ENCODE measurements around the gene VAV2. TPM values are rescaled to one million over a fixed set of nuclear protein-coding genes. Genes with fewer than 3 reads are reported as not detected.

Gene VAV2
- total RNA-seq, 1 donor from 2014 or later: 52.0 TPM

DNA sequence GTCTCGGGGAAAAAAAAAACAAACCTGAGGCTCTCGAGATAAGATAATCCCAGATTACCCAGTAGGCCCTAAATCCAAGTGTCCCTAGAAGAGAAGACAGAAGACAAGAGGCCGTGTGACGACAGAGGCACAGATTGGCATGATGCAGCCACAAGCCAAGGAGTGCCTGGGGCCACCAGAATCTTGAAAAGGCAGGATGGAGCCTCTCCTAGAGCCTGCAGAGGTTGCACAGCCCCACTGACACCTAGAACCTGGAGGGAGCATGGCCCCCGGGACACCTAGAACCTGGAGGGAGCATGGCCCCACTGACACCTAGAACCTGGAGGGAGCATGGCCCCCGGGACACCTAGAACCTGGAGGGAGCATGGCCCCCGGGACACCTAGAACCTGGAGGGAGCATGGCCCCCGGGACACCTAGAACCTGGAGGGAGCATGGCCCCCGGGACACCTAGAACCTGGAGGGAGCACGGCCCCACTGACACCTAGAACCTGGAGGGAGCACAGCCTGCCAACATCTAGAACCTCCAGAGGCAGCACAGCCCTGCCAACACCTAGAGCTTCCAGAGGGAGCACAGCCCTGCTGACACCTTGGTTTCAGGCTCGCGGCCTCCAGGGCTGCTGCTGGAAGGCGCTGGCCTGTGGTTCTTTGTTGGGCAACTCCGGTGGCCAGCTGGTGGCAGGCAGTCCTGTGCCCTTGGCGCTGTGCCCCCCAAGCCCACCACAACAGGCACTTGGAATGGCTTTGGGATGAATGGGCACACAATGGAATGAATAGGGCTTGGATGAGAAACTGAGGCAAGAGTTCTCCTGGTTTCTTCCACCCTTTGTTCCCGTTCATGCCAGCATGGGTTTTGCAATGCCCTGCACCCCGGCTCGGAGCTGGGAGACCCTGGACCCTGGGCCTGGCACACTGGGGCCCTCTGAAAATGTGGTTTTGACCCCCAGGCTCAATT, 39.2 kb downstream of the VAV2 start:
- no peak for DNase-seq (ENCODE audit: low read depth)

DNA sequence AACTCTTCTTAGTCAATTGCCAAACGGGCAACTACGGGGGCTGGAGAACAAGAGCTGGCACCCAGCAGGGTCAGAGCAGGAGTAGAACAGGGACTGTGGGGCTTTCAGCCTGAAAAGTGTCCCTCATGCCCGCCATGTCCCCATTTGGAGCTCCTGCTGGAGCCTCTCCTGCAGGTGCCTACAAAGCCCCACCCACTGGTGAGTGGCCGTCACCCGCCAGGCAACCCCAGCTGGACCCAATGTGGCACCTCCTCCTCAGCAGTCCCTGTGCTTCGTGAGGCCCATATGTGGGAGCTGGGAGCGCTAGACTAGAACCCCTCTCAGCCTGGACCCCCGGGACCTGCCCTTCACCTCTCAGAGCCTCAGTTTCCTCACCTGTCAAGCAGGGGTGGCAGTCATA, 40.9 kb downstream of the VAV2 start:
- DNase-seq (ENCODE audit: low read depth): no peak

DNA sequence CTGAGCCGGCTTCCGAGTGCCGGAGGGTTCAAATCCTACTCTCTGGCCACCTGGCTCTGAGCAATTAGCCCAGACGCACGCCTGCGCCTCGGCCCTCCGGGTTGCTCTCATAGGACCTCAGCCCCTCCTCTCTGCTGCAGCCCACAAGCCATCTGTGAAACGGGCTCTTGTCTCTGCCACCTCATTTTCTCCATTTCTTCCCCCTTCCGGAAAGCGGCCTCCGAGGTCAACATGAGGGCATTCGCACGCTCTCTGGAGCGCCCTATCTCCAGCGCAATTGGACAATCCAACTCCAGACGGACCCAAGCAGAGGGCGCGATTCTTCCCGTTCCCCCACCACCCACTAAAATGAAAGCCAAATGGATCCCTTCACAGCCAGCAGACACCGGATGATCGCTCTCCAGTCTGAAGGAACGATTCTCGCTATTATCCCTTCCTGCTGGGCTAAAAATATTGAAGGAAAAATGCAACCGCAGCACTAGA, 41.5 kb downstream of the VAV2 start:
- no peak for DNase-seq (ENCODE audit: low read depth)

DNA sequence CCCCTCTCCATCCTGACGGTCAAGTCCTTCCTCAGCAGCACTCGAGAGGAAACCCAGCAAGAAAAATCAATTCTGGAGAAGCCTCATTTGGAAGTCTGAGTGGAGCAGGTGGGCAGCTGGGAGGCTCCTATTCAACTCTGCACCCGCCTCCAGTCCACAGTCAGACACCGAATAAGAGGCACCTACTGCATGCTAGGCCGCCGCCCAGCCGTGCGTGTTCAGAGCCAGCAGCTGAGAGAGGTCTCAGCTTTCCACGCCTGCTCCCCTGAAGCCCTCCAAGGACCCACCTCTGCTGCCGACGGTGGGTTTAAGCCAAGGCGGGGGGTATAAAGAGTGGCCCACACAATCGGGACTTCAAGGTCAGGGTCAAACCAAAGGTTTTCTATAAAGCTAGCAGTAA, 41.9 kb downstream of the VAV2 start:
- no peak for DNase-seq (ENCODE audit: low read depth)

DNA sequence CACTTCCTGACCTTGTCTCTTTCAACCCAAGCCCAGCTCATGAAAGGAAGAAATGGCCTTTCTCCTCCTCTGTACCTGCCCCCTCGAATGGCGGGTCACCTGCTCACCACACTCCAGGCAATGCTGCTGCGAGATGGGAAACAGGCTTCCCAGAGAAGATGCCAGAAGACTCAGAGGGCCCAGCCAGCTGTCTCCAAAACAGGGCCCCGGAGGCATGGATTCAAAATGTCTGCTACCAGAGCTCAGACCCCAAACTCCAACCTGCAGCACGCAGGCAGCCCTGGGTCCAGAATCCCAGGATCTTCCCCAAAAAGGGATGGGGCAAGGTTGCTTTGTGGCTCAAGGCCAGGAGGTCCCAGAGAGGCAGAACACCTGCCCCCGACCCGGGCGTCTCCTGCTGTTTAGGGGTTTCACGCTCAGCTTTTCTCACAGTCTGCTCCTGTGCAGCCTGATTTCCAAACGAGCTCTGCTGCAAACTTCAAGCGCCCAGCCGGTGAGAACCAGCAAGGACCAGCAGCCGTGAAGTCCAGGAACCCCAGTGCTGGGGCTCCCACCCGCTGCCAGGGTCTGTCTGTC, 42.5 kb downstream of the VAV2 start:
- no peak for DNase-seq (ENCODE audit: low read depth)

DNA sequence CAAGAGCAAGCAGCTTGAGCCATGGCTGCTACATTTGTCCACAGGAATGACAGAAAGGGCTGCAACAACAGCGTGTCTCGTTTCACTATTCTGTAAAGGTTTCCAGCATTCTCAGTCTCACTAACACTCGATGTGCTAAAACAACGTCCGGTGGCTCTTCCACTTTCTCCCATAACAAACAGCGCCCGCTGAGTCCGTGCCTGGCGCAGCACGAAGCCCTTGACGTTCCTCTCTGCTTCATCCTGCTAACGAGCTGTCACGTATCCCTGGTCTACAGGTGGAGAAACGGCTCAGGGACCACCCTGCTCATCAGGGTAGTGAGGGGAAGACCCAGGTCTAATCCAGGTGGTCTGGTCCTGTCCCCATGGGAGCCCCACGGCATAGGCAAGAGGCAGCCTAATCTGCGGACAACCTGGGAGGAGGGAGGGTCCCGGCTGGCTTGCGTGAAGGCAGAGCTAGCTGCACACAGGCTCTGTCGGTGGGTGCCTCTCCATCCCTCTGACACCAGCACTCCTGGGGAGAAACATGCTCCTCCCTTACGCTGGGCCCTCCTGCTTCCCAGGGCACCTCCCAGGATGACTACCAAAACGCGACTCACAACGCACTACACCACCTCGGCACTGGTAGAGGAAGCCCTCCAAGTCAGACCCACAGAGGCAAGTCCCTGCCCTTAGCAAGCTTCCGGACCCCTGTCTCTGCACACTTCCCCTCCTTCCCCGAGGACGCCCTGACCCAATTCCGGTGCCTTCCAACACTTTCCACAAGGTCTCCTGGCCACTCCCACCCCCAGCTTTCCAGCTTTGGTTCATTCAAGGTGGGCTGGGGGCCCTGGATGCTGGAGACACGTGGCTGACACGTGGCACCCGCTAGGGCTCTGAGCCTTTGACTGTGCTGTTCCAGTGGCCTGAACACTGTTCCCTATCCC, 43.3 kb downstream of the VAV2 start:
- no peak for DNase-seq (ENCODE audit: low read depth)

DNA sequence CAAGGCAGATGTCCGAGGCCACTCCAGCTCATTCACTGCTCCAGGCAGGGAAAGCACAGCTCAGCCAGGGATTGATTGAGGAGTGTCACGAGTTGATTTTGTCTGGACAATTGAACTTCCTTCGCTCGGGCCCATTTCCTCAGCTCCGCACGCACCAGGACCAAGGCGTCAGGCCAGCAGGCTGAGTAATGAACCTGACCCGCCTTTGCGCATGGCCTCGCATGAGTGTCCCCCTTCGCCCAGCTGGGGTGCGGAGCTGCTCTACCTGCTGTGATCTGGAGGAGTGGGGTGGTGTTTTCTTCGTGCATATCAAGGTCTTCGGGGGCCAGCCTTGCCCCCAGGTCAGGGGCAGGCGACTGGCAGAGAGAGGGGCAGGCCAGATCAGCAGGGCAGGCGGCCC, 44.0 kb downstream of the VAV2 start:
- no peak for DNase-seq (ENCODE audit: low read depth)

DNA sequence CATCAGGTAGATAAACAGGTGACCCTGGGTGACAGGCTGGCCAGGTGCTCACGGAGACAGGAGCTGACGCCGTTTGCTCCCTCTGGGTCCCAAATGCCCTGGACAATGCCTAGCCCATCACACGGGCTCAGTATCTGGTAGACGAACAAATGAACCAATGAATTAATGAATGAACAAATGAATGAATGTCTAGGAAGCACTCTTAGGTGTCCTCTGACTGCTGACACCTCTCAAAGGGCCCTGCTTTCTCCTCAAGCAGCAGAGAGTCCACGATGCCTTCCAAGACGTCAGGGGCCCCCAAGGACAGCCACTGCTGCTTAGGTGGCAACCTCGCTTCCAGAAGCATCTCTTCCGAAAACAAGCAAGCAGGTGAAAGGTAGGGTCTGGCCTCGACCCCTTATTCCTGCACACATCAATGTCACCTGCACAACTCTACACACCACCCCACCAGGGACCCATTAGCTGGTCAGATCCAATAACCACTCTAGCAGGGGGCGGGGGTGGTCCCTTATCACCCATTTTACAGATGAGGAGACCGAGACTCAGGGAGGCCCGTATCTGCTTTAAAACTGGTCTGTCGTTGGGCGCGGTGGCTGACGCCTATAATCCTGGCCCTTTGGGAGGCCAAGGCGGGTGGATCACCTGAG, 45.2 kb downstream of the VAV2 start:
- DNase-seq (ENCODE audit: low read depth): no peak

DNA sequence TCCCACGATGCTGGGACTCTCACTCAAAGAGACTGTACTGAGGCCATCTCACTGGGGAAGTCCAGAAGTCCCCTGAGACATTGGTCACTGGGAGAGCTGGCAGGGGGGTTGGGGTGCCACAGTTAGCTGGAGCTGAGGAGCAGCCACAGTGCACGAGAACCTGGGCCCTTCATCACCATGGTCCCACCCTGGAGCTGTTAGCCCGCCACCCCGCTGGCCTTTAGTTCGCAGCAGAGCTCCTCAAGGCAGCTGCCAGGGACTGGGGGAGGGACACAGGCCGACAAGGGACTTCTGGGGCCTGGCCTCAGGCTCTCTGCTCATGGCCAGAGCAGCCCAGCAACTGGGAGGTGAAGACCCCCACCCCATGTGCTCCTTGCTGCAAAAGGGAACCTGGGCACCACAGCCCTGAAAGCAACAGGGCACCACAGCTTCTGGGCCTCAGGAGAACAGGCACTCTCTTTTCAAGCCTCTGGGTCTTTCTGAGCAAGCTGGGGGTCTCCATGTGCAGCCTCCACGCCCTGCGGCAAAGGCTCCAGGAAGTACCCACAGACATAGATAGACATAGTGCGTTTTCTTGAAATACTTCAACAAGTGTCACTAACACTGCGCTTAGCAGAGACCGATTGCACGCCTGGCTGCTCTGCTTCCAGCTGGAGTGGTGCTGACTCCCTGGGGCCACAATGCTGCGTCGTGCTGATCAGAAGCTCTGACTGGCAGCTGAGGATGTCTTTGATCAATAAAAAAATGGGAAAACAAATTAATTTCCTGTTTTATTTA, 46.0 kb downstream of the VAV2 start:
- peak; percentile 33 for DNase-seq (ENCODE audit: low read depth)

DNA sequence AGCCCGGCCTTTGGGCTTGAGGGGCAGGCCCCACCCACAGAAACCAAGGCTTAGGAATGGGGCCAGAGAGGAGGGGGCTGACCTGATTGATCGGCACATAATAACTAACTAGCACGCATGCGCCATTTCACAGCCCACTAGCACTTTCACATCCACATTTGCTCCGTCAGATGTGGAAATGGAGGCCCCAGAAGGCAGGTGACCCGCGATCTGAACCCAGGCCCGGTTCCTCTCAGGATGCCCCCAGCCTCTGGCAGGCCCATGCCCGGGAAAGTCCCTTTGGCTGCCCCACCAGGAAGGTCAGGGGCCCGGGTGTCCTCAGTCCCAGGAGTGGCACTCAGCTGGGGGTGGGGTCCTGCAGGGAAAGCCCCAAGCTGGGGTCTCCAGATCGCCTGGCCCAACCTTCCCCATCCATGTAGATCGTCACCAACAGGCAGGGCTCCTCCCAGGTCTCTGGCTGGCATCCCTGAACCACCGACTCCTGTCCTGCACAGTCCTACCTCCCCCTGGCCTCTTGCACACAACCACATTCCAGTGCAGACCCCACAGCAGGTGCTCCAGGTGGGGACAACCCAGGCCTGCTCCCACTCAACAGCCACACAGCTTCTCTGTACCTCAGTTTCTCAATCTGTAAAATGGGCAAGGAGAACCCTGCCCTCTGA, 46.7 kb downstream of the VAV2 start:
- no peak for DNase-seq (ENCODE audit: low read depth)

DNA sequence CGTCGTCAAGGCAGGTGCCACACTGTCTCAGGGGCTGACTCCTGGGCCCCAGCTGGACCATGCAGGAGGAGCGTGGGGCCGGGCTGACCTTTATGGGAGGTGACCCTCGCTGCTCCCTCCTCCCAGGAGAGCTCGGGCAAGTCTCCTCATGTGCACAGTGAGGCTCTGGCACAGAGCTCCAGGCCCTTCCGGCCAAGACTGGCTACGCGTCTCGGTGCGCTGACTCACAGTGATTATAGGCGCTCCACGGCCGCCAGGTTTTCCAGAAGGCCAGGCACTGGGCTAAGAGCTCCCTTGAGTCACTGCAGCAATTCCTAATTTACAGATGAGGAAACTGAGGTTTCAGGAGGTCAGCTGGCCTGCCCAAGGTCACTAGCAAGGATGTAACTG, 47.4 kb downstream of the VAV2 start:
- DNase-seq (ENCODE audit: low read depth): peak; percentile 83

DNA sequence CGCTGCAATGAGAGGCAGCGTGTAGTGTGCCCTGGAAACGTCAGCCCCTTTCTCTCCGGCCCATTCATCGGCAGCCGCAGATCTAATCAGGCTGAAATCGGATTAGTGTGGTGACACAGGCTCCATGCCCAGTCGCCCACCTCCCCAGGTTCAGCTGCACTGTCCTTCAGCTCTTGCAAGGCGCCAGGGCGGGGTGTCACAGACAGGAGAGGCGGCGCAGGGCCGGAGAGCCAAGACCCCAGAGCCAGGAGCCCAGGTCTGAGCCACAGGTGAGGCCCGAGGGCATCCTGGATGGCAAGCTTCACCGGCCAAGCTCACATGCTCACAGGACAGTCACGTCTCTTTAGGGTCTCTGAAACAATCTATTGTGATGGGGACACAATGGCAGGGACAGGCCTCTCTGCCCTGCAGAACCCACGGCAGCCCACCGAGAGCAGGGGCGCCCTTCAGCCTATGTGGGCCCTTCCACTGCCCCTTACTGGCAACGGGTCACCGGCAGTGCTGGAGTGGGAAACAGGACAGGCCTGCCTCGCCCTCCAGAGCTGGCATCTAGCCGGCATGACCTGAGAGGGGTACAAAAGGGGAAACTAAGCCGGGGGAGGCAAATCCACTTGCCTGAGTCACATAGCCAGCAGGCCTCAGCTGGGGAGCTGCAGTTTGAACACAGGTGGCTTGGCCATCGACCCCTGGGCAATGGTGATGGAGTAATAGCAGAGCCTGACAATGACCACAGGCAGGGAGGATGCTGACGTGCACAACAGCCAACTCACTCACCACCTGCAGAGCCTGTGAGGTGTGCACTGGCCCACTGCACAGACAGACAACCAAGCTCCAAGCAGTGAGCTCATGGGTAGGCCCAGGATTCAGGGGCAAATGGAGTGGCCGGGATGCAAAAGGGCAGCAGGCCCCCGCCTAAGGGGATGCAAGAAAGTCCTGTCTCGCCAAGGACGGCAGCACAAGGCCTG, 48.1 kb downstream of the VAV2 start:
- peak; percentile 88 for DNase-seq (ENCODE audit: low read depth)

DNA sequence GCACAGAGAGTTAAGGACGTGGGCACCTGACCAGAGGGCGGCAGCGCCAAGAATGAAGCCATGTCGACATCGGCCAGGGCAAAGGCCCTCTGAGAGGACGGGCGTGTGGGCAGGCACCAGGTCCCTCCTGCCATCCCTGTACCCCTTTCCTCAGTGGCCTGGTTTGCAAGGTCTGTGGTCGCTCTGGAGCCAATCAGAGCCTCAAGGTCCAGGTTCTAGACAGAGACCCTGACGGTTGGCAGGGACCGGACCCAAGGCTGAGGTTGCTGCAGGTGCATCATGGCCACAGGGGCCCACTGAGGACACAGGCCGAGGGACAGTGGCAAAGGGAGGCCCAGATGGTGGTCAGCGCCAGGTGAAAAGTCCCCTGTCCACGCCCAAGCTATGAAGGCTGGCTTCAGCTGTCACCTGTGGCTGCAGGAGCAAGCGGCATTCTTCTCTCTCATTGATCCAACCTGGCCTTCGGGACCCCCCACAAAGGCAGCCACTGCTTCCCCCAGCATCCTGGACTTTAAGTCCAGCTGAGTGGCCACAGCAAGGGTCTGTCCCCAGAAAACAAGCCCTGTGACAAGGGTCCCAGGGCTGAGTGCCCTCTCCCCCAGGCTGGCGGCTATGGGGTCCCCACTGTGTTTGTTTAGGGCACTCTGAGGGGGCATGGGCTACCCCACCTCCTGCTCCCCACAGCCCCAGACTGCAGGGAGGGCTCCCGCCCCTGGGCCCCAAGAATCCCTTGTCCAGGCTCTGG, 48.9 kb downstream of the VAV2 start:
- DNase-seq (ENCODE audit: low read depth): no peak

DNA sequence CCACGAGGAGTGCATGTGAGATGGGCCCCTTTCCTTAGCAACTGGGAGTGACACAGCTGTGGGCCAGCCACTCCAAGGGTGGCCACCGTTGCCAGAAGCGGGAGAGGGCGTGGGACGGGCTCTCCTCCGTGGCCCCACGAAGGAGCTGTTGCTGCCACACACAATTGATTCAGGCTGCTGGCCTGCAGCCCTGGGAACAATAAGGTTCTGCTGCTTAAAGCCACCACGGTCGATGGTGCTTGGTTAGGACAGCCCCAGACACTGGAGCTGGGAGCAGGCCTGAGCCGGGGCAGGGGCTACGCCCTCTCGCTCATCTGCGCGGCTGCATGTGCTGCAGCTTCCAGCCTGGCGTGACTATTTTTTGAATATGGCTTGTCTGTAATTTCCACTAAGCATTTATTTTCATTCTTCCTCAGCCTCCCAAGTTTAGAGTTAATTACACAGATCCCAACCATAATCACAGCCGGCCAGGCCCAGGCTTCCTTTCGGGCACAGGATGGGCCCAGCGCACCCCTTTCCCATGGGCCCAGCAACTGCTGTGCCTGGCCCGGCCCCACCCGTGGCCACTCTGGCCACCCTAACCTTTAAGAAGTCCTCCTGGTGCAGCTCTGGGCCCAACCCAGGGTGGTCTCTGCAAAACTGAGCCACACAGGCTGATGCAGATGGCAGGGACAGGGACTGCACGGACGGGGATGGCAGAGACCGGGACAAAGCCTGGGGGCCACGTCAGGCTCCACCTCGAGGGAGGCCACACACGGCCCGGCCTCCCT, 49.7 kb downstream of the VAV2 start:
- no peak for DNase-seq (ENCODE audit: low read depth)

DNA sequence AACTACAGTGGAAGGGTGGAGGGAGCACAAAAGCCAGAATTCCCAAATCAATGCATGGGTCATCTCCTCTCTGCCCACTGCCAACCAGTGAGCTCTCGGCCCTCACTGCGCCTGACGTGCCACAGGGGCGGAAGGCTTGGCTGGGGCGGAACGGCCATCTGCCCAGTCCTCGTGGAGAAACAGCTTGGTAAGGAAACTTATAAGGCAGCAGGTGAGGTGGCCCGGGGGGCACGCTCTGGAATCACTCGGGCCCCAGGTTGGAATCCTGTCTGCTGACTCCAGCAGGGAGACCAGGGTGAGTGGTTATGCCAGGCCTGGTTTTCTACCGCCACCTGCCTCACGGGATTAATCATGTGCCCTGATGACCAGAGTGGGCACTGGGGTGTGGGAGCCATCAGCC, 52.3 kb downstream of the VAV2 start:
- no peak for DNase-seq (ENCODE audit: low read depth)

DNA sequence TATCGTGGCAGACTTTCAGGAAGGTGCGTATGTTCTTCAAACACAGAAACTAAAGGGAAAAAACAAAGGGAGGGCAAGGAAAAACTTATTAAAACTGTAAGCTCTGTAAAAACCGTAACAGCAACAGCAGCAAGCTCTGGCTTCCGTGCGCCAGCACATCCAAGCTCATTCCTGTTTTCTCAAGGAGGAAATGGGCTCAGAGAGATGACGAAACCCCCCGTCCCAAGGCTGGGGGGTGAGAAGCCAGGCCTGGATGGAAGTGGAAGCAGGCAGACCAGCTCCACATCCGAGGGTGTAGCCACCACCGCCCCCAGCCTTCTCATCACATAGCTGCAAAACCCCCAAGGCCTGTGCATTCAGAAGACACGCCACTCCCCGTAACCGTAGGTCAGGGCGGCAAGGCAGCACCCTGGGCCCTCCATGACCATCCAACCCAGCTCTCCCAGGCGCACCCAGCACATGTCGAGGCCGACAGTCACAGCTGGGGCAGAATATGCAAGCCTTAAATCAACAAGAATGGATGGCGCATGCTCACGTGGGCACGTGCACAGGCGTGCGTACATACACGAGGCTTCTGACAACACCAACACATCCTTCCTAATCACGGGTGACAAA, 52.8 kb downstream of the VAV2 start:
- no peak for DNase-seq (ENCODE audit: low read depth)

DNA sequence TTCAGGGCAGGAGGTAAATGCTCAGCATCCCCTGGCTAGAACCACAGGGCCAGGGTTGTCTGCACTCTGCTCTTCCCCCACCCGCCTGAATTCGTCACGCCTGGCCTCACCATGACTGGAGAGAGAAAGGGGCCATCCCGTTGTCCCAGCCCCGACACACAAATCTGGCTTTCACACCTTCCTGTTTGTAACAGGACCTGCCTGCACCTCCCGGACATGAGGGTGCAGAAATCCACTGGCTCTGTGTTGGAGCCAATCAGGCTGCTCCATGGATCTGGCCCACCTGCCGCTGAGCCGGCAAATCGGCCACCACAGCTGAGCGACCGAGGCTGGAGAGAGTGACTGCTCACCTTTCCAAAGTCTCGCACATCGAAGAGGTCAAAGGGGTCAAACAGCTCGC, 53.4 kb downstream of the VAV2 start:
- DNase-seq (ENCODE audit: low read depth): no peak
